Measurements from ENCODE around the gene TCF12.

The TCF12 gene

GRCh38 chr15:57147621-57148020, 229.2 kb downstream of the TCF12 start:
- Histone ChIP-seq H3K9me2 (replicated peaks; ENCODE audit: low read depth, low read length) (no peaks in the 10 kb centered on the region), H3K27me3 (ENCODE audit: insufficient read depth, low read length, poor library complexity, severe bottlenecking) (no peaks in the 10 kb centered on the region), H3F3A (ENCODE audit: low read depth) (no peaks in the 10 kb centered on the region), H2AFZ (ENCODE audit: low read length) (no peak overlapping the region), H3K4me3 (ENCODE audit: low read length, poor library complexity, severe bottlenecking) (no peak overlapping the region), H3K36me3 (ENCODE audit: insufficient read depth, low read length) (peaks cover 21% of the 10 kb centered on the region), H3K9me3 (ENCODE audit: insufficient read depth, low read depth, low read length) (peaks cover 16% of the 10 kb centered on the region), H3K79me2 (ENCODE audit: insufficient read depth, low read length) (no peaks in the 10 kb centered on the region), H3K9ac (ENCODE audit: low read depth, low read length, poor library complexity, severe bottlenecking) (no peak overlapping the region), H3K4me1 (ENCODE audit: insufficient read depth, low read length, poor library complexity, severe bottlenecking) (no peaks in the 10 kb centered on the region), H4K20me1 (ENCODE audit: insufficient read depth, low read length, poor library complexity, severe bottlenecking) (no peaks in the 10 kb centered on the region), H3K4me2 (ENCODE audit: low read depth, low read length, poor library complexity, severe bottlenecking) (no peak overlapping the region)
- TF ChIP-seq, protein P1, sequence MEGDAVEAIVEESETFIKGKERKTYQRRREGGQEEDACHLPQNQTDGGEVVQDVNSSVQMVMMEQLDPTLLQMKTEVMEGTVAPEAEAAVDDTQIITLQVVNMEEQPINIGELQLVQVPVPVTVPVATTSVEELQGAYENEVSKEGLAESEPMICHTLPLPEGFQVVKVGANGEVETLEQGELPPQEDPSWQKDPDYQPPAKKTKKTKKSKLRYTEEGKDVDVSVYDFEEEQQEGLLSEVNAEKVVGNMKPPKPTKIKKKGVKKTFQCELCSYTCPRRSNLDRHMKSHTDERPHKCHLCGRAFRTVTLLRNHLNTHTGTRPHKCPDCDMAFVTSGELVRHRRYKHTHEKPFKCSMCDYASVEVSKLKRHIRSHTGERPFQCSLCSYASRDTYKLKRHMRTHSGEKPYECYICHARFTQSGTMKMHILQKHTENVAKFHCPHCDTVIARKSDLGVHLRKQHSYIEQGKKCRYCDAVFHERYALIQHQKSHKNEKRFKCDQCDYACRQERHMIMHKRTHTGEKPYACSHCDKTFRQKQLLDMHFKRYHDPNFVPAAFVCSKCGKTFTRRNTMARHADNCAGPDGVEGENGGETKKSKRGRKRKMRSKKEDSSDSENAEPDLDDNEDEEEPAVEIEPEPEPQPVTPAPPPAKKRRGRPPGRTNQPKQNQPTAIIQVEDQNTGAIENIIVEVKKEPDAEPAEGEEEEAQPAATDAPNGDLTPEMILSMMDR (conservative IDR thresholded peaks at IDR 0.05; ENCODE audit: low read length) = no peak
- no peak for TF ChIP-seq EZH2phosphoT487 (IDR thresholded peaks at IDR 0.05; ENCODE audit: borderline replicate concordance)

DNA sequence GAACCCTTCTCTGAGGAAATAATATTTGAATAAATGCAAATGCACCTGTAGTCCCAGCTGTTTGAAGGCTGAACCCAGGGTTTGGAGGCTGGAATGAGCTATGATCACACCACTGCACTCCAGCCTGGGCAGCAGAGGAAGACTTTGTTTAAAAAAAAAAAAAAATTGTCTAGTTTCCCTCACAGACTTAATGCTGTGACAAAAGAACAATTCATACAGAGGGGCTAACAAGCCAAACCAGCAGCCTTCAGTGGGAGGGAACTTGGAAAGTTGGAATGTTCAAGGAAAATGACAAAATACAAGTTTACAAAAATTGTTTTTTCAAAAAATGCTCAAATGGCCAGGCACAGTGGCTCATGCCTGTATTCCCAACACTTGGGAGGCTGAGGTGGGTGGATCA, 229.8 kb downstream of the TCF12 start:
- peaks cover 27% of the 10 kb centered on the region for H3K36me3 ChIP-seq (ENCODE audit: insufficient read depth, low read length)
- no peaks in the 10 kb centered on the region for H4K20me1 ChIP-seq (ENCODE audit: insufficient read depth, low read length, poor library complexity, severe bottlenecking)
- H3K4me1 ChIP-seq (ENCODE audit: insufficient read depth, low read length, poor library complexity, severe bottlenecking) = no peaks in the 10 kb centered on the region
- H3K9me3 ChIP-seq (ENCODE audit: insufficient read depth, low read depth, low read length) = peaks cover 17% of the 10 kb centered on the region
- H2AFZ ChIP-seq (ENCODE audit: low read length) = no peak overlapping the region
- no peaks in the 10 kb centered on the region for H3K79me2 ChIP-seq (ENCODE audit: insufficient read depth, low read length)
- no peak overlapping the region for H3K4me2 ChIP-seq (ENCODE audit: low read depth, low read length, poor library complexity, severe bottlenecking)
- no peaks in the 10 kb centered on the region for H3K9me2 ChIP-seq (replicated peaks; ENCODE audit: low read depth, low read length)
- H3F3A ChIP-seq (ENCODE audit: low read depth) = no peaks in the 10 kb centered on the region
- TF ChIP-seq, protein P1 (conservative IDR thresholded peaks at IDR 0.05; ENCODE audit: low read length) = no peak
- no peak for TF ChIP-seq EZH2phosphoT487 (IDR thresholded peaks at IDR 0.05; ENCODE audit: borderline replicate concordance)
- H3K4me3 ChIP-seq (ENCODE audit: low read length, poor library complexity, severe bottlenecking) = no peak overlapping the region
- H3K9ac ChIP-seq (ENCODE audit: low read depth, low read length, poor library complexity, severe bottlenecking) = no peak overlapping the region
- H3K27me3 ChIP-seq (ENCODE audit: insufficient read depth, low read length, poor library complexity, severe bottlenecking) = no peaks in the 10 kb centered on the region

DNA sequence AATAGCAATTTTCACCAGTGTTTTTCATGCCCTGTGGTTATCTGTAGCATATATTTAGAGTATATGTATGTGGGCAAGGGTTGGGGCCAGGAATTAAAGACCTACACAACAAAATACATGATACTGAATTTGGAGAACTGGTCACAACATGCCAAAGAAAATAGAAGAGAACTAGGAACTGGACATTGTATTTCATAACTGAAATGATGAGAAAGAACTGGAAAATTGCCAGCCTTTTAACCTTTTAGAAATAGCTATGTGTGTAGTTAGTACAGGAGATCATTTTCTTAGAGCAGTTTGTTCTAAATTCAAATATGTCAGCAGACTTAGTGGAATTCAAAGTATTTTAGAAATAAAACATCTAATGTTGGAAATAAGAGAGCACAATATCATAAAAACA, 230.8 kb downstream of the TCF12 start:
- TF ChIP-seq, protein P1 (conservative IDR thresholded peaks at IDR 0.05; ENCODE audit: low read length) = no peak
- TF ChIP-seq EZH2phosphoT487 (IDR thresholded peaks at IDR 0.05; ENCODE audit: borderline replicate concordance) = no peak
- H3K4me3 ChIP-seq (ENCODE audit: low read length, poor library complexity, severe bottlenecking) = no peak overlapping the region
- no peak overlapping the region for H2AFZ ChIP-seq (ENCODE audit: low read length)
- no peaks in the 10 kb centered on the region for H3K9me2 ChIP-seq (replicated peaks; ENCODE audit: low read depth, low read length)
- H3K9ac ChIP-seq (ENCODE audit: low read depth, low read length, poor library complexity, severe bottlenecking) = no peak overlapping the region
- H3K36me3 ChIP-seq (ENCODE audit: insufficient read depth, low read length) = peaks cover 27% of the 10 kb centered on the region
- H4K20me1 ChIP-seq (ENCODE audit: insufficient read depth, low read length, poor library complexity, severe bottlenecking) = no peaks in the 10 kb centered on the region
- H3K9me3 ChIP-seq (ENCODE audit: insufficient read depth, low read depth, low read length) = peaks cover 17% of the 10 kb centered on the region
- no peak overlapping the region for H3K4me2 ChIP-seq (ENCODE audit: low read depth, low read length, poor library complexity, severe bottlenecking)
- H3K4me1 ChIP-seq (ENCODE audit: insufficient read depth, low read length, poor library complexity, severe bottlenecking) = no peaks in the 10 kb centered on the region
- H3K79me2 ChIP-seq (ENCODE audit: insufficient read depth, low read length) = no peaks in the 10 kb centered on the region
- H3F3A ChIP-seq (ENCODE audit: low read depth) = no peaks in the 10 kb centered on the region
- no peaks in the 10 kb centered on the region for H3K27me3 ChIP-seq (ENCODE audit: insufficient read depth, low read length, poor library complexity, severe bottlenecking)
